Neural cell (in vitro differentiated cells): ENCODE measurements around the gene PGLYRP4. TPM values are rescaled to one million over a fixed set of nuclear protein-coding genes. Genes with fewer than 3 reads are reported as not detected.
"Not testable (repeated sequence)": the region's sequence is repeated elsewhere in the genome, so short reads cannot be mapped to it uniquely, and the experiment has no call there.

Experiments
- H2AFZ ChIP-seq: fragments of 200-600, 300-800 bp; sonication (generic), shearing (Covaris generic); 2 replicates; pipeline ENCODE4 v1.6.0; 2014; ENCODE audit warnings: low read depth, mild to moderate bottlenecking, antibody characterized with exemption, low read length, moderate library complexity
- H3F3A ChIP-seq: fragments of 200-600 bp; shearing (Covaris generic); 2 replicates; pipeline ENCODE4 v1.6.1; 2016; ENCODE audit warnings: mild to moderate bottlenecking, moderate library complexity, mixed read lengths, antibody characterized with exemption, low read length; ENCODE audit not compliant: insufficient read depth, poor library complexity, severe bottlenecking
- H3K27ac ChIP-seq: fragments of 200-600, 300-800 bp; sonication (generic), shearing (Covaris generic); 2 replicates; pipeline ENCODE4 v1.5.1; 2014; ENCODE audit warnings: mild to moderate bottlenecking, low read length, moderate library complexity
- H3K27me3 ChIP-seq: fragments of 300-800, 200-600 bp; sonication (generic), shearing (Covaris generic); 2 replicates; pipeline ENCODE4 v1.6.0; 2014; ENCODE audit warnings: mild to moderate bottlenecking, low read depth, low read length, moderate library complexity; ENCODE audit not compliant: insufficient read depth
- H3K36me3 ChIP-seq: fragments of 300-800, 200-600 bp; sonication (generic), shearing (Covaris generic); 2 replicates; pipeline ENCODE4 v1.5.1; 2014; ENCODE audit warnings: mild to moderate bottlenecking, antibody characterized with exemption, low read length, moderate library complexity; ENCODE audit not compliant: insufficient read depth
- H3K4me2 ChIP-seq: fragments of 300-800, 200-600 bp; sonication (generic), shearing (Covaris generic); 2 replicates; pipeline ENCODE4 v1.6.0; 2014; ENCODE audit warnings: mild to moderate bottlenecking, low read length
- H3K4me3 ChIP-seq: fragments of 300-800, 200-600 bp; sonication (generic), shearing (Covaris generic); 2 replicates; pipeline ENCODE4 v1.5.1; 2014; ENCODE audit warnings: mild to moderate bottlenecking, low read length, moderate library complexity
- H3K79me2 ChIP-seq: fragments of 200-600 bp; shearing (Covaris generic); replicated peaks from 2 replicates; pipeline ENCODE4 v1.6.0; 2014; ENCODE audit warnings: mild to moderate bottlenecking, low read length, moderate library complexity; ENCODE audit not compliant: insufficient read depth
- H3K9ac ChIP-seq: fragments of 300-800, 200-600 bp; sonication (generic), shearing (Covaris generic); 2 replicates; pipeline ENCODE4 v1.6.1; 2016; ENCODE audit warnings: mild to moderate bottlenecking, low read length, mixed read lengths
- H3K9me2 ChIP-seq: fragments of 200-600 bp; shearing (Covaris generic); 2 replicates; pipeline ENCODE4 v1.6.1; 2016; ENCODE audit warnings: mild to moderate bottlenecking, low read length, mixed read lengths; ENCODE audit not compliant: insufficient read depth
- H3K9me3 ChIP-seq: fragments of 200-600, 300-800 bp; sonication (generic), shearing (Covaris generic); 2 replicates; pipeline ENCODE4 v1.6.1; 2016; ENCODE audit warnings: mild to moderate bottlenecking, mixed run types, low read length, moderate library complexity, mixed read lengths
- H4K20me1 ChIP-seq: fragments of 200-600 bp; shearing (Covaris generic); 2 replicates; pipeline ENCODE4 v1.6.1; 2016; ENCODE audit warnings: mild to moderate bottlenecking, mixed run types; ENCODE audit not compliant: insufficient read depth
- CTCF ChIP-seq: fragments of 450-650 bp; IDR thresholded peaks from 2 replicates; pipeline ENCODE4 v1.5.1; 2014; ENCODE audit warnings: antibody characterized with exemption, mild to moderate bottlenecking, moderate library complexity; ENCODE audit not compliant: poor library complexity, severe bottlenecking
- EP300 ChIP-seq: fragments of 450-650 bp; conservative IDR thresholded peaks from 2 replicates; pipeline ENCODE4 v1.6.1; 2014; ENCODE audit warnings: antibody characterized with exemption, mild to moderate bottlenecking, moderate library complexity; ENCODE audit not compliant: poor library complexity, severe bottlenecking
- EZH2 ChIP-seq: fragments of 200-600, 300-800 bp; shearing (Covaris generic), sonication (generic); IDR thresholded peaks from 2 replicates; pipeline ENCODE4 v1.6.1; 2014; ENCODE audit warnings: antibody characterized with exemption, low read length, borderline replicate concordance, mild to moderate bottlenecking; ENCODE audit not compliant: insufficient read depth, poor library complexity, severe bottlenecking
- MXI1 ChIP-seq: fragments of 450-650 bp; conservative IDR thresholded peaks from 2 replicates; pipeline ENCODE4 v1.6.1; 2014; ENCODE audit warnings: antibody characterized with exemption, mild to moderate bottlenecking; ENCODE audit not compliant: poor library complexity, severe bottlenecking
- POLR2AphosphoS5 ChIP-seq: IDR thresholded peaks from 2 replicates; pipeline ENCODE4 v1.6.1; 2012
- RAD21 ChIP-seq: fragments of 450-650 bp; conservative IDR thresholded peaks from 2 replicates; pipeline ENCODE4 v1.6.1; 2014; ENCODE audit warnings: antibody characterized with exemption, mild to moderate bottlenecking, moderate library complexity
- REST ChIP-seq: IDR thresholded peaks from 2 replicates; pipeline ENCODE4 v1.6.1; 2012; ENCODE audit warnings: borderline replicate concordance
- SMC3 ChIP-seq: fragments of 450-650 bp; conservative IDR thresholded peaks from 2 replicates; pipeline ENCODE4 v1.6.1; 2014; ENCODE audit warnings: antibody characterized with exemption, mild to moderate bottlenecking, moderate library complexity; ENCODE audit not compliant: poor library complexity
- TAF1 ChIP-seq: IDR thresholded peaks from 2 replicates; pipeline ENCODE4 v1.6.1; 2012; ENCODE audit warnings: low read depth
- polyA plus RNA-seq: library from polyadenylated mRNA; depleted of rRNA; stranded (reverse); fragments of >200 nt; gene quantifications from 2 replicates; pipeline ENCODE4 v1.2.3, GENCODE V29; 2014

Gene PGLYRP4
- polyA plus RNA-seq, 1 donor from 2014 or later: not detected

- H3K79me2 ChIP-seq, H4K20me1 ChIP-seq, H3K27ac ChIP-seq, H3K9ac ChIP-seq, H3K4me2 ChIP-seq, H3K9me3 ChIP-seq, H3K4me3 ChIP-seq, H3K36me3 ChIP-seq, H3K9me2 ChIP-seq, H3F3A ChIP-seq, H2AFZ ChIP-seq, H3K27me3 ChIP-seq: not testable (repeated sequence)
Measured at GRCh38 chr1:153316013-153316412, 32.6 kb downstream of the PGLYRP4 start.

GRCh38 chr1:153314388-153314787 lies 34.3 kb downstream of the PGLYRP4 start:
- H3K36me3 ChIP-seq, H4K20me1 ChIP-seq, H3F3A ChIP-seq, H3K9me2 ChIP-seq, H3K79me2 ChIP-seq, H3K9me3 ChIP-seq, H3K9ac ChIP-seq, H3K27me3 ChIP-seq, H3K4me3 ChIP-seq, H3K4me2 ChIP-seq, H3K27ac ChIP-seq, H2AFZ ChIP-seq: not testable (repeated sequence)

- no peaks in the 10 kb centered on the region for H3K9me2 ChIP-seq
- TF ChIP-seq EZH2: no peak
- TF ChIP-seq CTCF: no peak
- TF ChIP-seq SMC3: no peak
- no peak for TF ChIP-seq RAD21
- TF ChIP-seq TAF1: no peak
- no peak for TF ChIP-seq REST
- no peak for TF ChIP-seq POLR2AphosphoS5
- no peak for TF ChIP-seq EP300
- TF ChIP-seq MXI1: no peak
- no peaks in the 10 kb centered on the region for H3F3A ChIP-seq
- H2AFZ ChIP-seq: no peak overlapping the region
- H4K20me1 ChIP-seq: no peaks in the 10 kb centered on the region
- no peak overlapping the region for H3K4me2 ChIP-seq
- H3K27me3 ChIP-seq: no peaks in the 10 kb centered on the region
- no peaks in the 10 kb centered on the region for H3K36me3 ChIP-seq
- no peak overlapping the region for H3K9ac ChIP-seq
- H3K27ac ChIP-seq: no peak overlapping the region
- H3K4me3 ChIP-seq: no peak overlapping the region
- H3K79me2 ChIP-seq: no peaks in the 10 kb centered on the region
- no peaks in the 10 kb centered on the region for H3K9me3 ChIP-seq
Measured at GRCh38 chr1:153313288-153313687, 35.4 kb downstream of the PGLYRP4 start.
